Testis (tissue), 2 donors: Measurements from ENCODE around the gene DCBLD2.

Source experiments
- POLR2A ChIP-seq: fragments of 450-650 bp; IDR thresholded peaks from one replicate; pipeline ENCODE4 v1.6.1; 2017; ENCODE audit warnings: antibody characterized with exemption, mild to moderate bottlenecking, moderate library complexity
- TF ChIP-seq, protein P1 (sequence below), 3 experiments: fragments of 450-650 bp in 2 of 3; fragments of 200-600 bp in 1 of 3; sonication (generic) in 1 of 3; IDR thresholded peaks; one replicate each; pipeline ENCODE4 v1.5.1; 2016 to 2019; ENCODE audit warnings: antibody characterized with exemption in 3 of 3, mild to moderate bottlenecking in 2 of 3, moderate library complexity in 1 of 3

DNA sequence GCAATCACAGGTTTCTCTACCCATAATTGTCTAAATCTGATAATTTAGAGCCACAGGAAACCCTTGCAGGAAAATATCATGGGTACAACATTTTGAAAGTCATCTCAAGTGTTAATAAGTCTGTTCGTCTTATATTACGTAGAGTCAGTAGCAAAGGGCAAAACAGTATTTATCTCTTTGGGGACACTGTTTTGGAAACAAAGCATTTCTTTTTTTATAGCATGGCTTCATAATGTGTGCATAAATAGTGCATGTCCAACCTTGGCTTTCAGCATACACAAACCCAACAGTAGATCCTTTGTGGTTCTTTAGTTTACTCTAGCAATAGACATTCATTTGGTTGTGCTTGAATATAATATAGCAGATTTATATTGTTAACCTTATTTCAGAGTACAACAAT, 114.3 kb downstream of the DCBLD2 start:
- TF ChIP-seq, protein P1, sequence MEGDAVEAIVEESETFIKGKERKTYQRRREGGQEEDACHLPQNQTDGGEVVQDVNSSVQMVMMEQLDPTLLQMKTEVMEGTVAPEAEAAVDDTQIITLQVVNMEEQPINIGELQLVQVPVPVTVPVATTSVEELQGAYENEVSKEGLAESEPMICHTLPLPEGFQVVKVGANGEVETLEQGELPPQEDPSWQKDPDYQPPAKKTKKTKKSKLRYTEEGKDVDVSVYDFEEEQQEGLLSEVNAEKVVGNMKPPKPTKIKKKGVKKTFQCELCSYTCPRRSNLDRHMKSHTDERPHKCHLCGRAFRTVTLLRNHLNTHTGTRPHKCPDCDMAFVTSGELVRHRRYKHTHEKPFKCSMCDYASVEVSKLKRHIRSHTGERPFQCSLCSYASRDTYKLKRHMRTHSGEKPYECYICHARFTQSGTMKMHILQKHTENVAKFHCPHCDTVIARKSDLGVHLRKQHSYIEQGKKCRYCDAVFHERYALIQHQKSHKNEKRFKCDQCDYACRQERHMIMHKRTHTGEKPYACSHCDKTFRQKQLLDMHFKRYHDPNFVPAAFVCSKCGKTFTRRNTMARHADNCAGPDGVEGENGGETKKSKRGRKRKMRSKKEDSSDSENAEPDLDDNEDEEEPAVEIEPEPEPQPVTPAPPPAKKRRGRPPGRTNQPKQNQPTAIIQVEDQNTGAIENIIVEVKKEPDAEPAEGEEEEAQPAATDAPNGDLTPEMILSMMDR (IDR thresholded peaks at IDR 0.05): no peak
- no peak for TF ChIP-seq POLR2A
